Measurements from ENCODE around the gene ITGB7.

GRCh38 chr12:53185582-53186153 is 21.4 kb downstream of the ITGB7 start:
- TF ChIP-seq CTCF (conservative IDR thresholded peaks at IDR 0.05) (no peak), ZFX (IDR thresholded peaks at IDR 0.05) (no peak)
